Mesothelial cell of epicardium (in vitro differentiated cells): ENCODE results near the gene CNTFR. TPM values are rescaled to one million over a fixed set of nuclear protein-coding genes. Genes with fewer than 3 reads are reported as not detected.

Experiments
- DNase-seq, 2 experiments: peaks; one replicate each; pipeline ENCODE4 v3.0.0; 2021; ENCODE audit warnings: low spot score in 2 of 2; ENCODE audit not compliant: unreplicated experiment in 2 of 2
- H3K27ac Mint-ChIP-seq: 2 replicates; pipeline ENCODE4 v1.8.0; 2021; ENCODE audit warnings: mixed read lengths
- H3K27me3 Mint-ChIP-seq: 2 replicates; pipeline ENCODE4 v1.8.0; 2021; ENCODE audit warnings: low read depth, mixed read lengths
- H3K36me3 Mint-ChIP-seq: 2 replicates; pipeline ENCODE4 v1.8.0; 2021; ENCODE audit warnings: mixed read lengths
- H3K4me1 Mint-ChIP-seq: 2 replicates; pipeline ENCODE4 v1.8.0; 2021; ENCODE audit warnings: mixed read lengths
- H3K4me3 Mint-ChIP-seq: 2 replicates; pipeline ENCODE4 v1.8.0; 2021; ENCODE audit warnings: mild to moderate bottlenecking, moderate library complexity, mixed read lengths
- H3K9me3 Mint-ChIP-seq: 2 replicates; pipeline ENCODE4 v1.8.0; 2021; ENCODE audit warnings: mixed read lengths
- total RNA-seq: library from RNA; stranded (reverse); gene quantifications from 3 replicates; pipeline ENCODE4 v1.2.1, GENCODE V29; 2021
- TF ChIP-seq, protein P1 (sequence below): fragments of 200-600 bp; sonication (generic); IDR thresholded peaks from one replicate; pipeline ENCODE4 v1.5.0; 2021; ENCODE audit warnings: antibody characterized with exemption; ENCODE audit not compliant: unreplicated experiment

CNTFR gene
- total RNA-seq, 1 donor from 2014 or later, result 28.9 TPM

DNA sequence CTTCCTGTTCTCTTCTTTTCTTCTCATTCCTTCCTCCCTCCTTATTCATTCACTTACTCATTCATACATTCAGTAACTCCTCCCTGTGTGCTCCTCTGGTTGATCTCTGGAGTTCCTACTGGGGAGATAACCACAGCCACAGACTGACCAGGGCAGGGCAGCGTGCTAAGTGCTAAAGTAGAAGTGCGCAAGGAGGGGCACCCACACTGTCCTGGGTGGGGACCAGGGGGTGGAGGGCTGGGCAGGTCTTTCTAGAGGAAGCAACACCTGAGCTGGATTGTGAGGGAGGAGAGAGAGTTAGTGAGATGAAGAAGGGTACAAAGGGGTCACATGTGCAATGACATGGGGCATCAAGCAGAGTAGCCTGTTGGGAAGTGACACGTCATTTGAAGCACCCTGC lies 80.6 kb downstream of the CNTFR start:
- Mint-ChIP-seq H3K4me3 (no peak overlapping the region), H3K27me3 (peaks cover 22% of the 10 kb centered on the region), H3K36me3 (no peaks in the 10 kb centered on the region), H3K27ac (no peak overlapping the region), H3K9me3 (peaks cover 5% of the 10 kb centered on the region), H3K4me1 (peaks cover 5% of the 10 kb centered on the region)
- TF ChIP-seq, protein P1, sequence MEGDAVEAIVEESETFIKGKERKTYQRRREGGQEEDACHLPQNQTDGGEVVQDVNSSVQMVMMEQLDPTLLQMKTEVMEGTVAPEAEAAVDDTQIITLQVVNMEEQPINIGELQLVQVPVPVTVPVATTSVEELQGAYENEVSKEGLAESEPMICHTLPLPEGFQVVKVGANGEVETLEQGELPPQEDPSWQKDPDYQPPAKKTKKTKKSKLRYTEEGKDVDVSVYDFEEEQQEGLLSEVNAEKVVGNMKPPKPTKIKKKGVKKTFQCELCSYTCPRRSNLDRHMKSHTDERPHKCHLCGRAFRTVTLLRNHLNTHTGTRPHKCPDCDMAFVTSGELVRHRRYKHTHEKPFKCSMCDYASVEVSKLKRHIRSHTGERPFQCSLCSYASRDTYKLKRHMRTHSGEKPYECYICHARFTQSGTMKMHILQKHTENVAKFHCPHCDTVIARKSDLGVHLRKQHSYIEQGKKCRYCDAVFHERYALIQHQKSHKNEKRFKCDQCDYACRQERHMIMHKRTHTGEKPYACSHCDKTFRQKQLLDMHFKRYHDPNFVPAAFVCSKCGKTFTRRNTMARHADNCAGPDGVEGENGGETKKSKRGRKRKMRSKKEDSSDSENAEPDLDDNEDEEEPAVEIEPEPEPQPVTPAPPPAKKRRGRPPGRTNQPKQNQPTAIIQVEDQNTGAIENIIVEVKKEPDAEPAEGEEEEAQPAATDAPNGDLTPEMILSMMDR, result no peak
- DNase-seq, result no peak

DNA sequence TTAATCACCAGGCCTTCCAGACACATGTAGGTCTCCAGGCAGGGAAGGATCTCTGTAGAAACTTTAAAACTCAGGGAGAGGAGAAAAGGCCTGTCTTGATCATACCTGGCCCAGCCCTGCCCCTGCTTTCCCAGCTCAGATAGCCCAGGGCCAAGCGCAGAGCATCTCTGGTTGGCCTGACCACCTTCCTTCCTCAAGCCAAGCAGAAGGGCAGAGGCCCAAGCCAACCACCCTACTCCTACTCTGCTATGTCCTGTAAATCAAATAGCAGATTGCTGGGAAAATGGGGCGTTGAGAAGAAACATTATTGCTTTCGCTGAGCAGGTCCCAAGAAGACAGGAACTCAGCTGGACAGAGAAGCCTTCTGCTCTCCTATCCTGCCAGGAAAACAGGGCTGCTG lies 81.1 kb downstream of the CNTFR start:
- H3K36me3 Mint-ChIP-seq, result no peaks in the 10 kb centered on the region
- H3K27ac Mint-ChIP-seq, result no peak overlapping the region
- DNase-seq, result no peak
- H3K4me3 Mint-ChIP-seq, result no peak overlapping the region
- H3K9me3 Mint-ChIP-seq, result peaks cover 5% of the 10 kb centered on the region
- peaks cover 5% of the 10 kb centered on the region for H3K4me1 Mint-ChIP-seq
- TF ChIP-seq, protein P1, result no peak
- H3K27me3 Mint-ChIP-seq, result peaks cover 27% of the 10 kb centered on the region

DNA sequence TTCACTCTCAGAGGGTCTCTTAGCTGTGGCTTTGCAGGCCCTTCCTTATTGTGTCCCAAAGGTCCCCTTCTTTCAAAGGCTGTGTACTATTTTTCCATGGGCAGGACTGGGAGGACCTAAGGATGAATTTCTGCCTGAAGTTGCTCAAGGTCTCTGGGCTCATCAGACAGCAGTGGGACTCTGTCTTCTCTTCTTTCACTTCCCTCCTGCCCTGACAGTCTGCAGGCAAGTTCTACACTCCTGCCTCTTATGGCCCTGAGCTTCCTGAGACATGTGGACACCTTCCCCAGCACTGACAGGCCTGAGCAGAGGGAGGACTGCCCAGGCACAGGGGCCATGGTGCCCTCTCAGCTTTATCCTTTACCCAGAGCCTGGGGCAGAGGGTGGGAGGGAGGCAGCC lies 81.6 kb downstream of the CNTFR start:
- Mint-ChIP-seq H3K9me3 (peaks cover 5% of the 10 kb centered on the region), H3K27me3 (peaks cover 32% of the 10 kb centered on the region), H3K4me3 (no peak overlapping the region), H3K36me3 (no peaks in the 10 kb centered on the region), H3K27ac (no peak overlapping the region), H3K4me1 (peaks cover under 1% of the 10 kb centered on the region)
- DNase-seq, result no peak
- TF ChIP-seq, protein P1, result no peak

DNA sequence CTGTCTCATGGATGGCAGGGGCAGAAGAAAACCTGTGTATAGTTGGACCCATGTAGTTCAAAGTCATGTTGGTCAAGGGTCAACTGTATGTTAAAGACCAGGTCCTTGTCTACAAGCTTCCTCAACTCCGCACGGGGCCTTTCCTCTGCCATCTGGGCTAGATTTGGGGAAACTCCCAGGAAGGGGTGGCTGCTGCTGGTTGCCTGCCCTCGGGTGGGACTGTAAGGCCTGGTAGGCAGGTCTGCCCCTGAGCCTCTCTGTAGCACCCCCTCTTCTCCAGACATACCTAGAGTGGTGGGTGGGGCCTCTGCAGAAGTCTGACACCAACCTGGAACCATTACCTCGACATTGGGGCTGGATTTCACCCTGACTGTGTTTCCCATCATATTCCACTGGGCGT lies 82.0 kb downstream of the CNTFR start:
- Mint-ChIP-seq H3K27me3 (peaks cover 35% of the 10 kb centered on the region), H3K27ac (no peak overlapping the region), H3K4me1 (no peaks in the 10 kb centered on the region), H3K36me3 (no peaks in the 10 kb centered on the region), H3K4me3 (no peak overlapping the region), H3K9me3 (peaks cover 5% of the 10 kb centered on the region)
- DNase-seq, result no peak
- TF ChIP-seq, protein P1, result no peak

DNA sequence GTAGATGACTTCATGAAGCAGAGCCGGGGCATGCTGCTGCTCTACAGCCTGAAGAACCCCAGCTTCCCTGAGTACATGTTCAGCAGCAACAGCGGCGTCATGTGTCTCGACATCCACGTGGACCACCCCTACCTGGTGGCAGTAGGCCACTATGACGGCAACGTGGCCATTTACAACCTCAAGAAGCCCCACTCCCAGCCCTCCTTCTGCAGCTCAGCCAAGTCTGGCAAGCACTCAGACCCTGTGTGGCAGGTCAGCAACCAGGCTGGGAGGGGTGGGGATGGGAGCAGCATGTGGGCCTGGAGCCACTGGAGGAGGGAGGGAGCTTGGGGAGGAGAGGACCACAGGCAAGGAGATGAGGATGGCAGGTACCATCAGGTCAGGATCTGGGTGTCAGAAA lies 82.9 kb downstream of the CNTFR start:
- H3K27ac Mint-ChIP-seq, result no peak overlapping the region
- H3K4me3 Mint-ChIP-seq, result no peak overlapping the region
- DNase-seq, result no peak
- no peaks in the 10 kb centered on the region for H3K4me1 Mint-ChIP-seq
- H3K36me3 Mint-ChIP-seq, result no peaks in the 10 kb centered on the region
- H3K27me3 Mint-ChIP-seq, result peaks cover 37% of the 10 kb centered on the region
- H3K9me3 Mint-ChIP-seq, result peaks cover 5% of the 10 kb centered on the region
- TF ChIP-seq, protein P1, result no peak

DNA sequence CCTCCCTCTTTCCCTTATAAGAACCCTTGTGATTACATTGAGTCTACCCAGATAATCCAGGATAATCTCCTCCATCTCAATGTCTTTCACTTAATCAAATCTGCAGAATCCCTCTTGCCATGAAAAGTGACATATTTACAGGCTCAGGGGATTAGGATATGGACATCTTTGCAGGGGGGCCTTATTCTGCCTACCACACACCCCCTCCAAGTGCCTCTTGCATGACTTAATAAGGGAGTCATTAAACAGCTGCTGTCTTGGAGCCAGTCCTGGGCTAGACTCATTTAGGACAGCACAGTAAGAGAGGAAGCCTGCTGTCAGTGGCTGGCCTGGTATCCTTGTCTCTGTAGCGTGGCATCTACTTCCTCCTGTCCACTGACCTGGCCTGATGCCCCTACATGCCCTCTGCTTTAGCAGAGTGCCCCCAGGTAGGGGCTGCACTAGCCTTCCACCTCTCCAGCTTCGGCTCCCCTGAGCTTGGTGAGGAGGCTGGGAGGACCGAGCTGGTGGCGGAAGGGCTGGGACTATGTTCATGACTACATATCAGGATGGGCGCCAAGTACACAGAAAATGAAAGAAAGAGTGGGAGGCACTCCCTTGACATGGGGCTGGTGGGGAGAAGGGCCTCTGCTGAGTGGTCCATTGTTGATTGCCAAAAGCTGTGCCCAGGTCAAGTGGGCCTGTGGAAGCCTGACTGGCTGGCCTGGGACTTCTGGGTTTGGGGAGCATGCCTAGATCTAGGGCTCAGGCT lies 84.0 kb downstream of the CNTFR start:
- Mint-ChIP-seq H3K36me3 (no peaks in the 10 kb centered on the region), H3K27ac (no peak overlapping the region), H3K9me3 (peaks cover 5% of the 10 kb centered on the region), H3K4me3 (no peak overlapping the region), H3K4me1 (no peaks in the 10 kb centered on the region), H3K27me3 (peaks cover 38% of the 10 kb centered on the region)
- no peak for DNase-seq
- TF ChIP-seq, protein P1, result no peak
